KMS-11 (cell line): ENCODE data around the gene WDPCP.

Source experiments
- H2AFZ ChIP-seq: fragments of 200-600 bp; sonication (generic); 2 replicates; pipeline ENCODE4 v1.6.1; 2016; ENCODE audit warnings: antibody characterized with exemption, mixed run types, low read depth
- H3K27ac ChIP-seq: fragments of 200-600 bp; sonication (generic); 2 replicates; pipeline ENCODE4 v1.6.1; 2016; ENCODE audit warnings: mild to moderate bottlenecking, mixed run types
- H3K27me3 ChIP-seq: fragments of 200-600 bp; sonication (generic); 2 replicates; pipeline ENCODE4 v1.6.1; 2017; ENCODE audit warnings: mild to moderate bottlenecking, low read depth, mixed run types, moderate library complexity; ENCODE audit not compliant: insufficient read depth
- H3K36me3 ChIP-seq: fragments of 200-600 bp; sonication (generic); 2 replicates; pipeline ENCODE4 v1.6.1; 2017; ENCODE audit warnings: mild to moderate bottlenecking, mixed run types; ENCODE audit not compliant: insufficient read depth
- H3K4me1 ChIP-seq: fragments of 200-600 bp; sonication (generic); 2 replicates; pipeline ENCODE4 v1.6.1; 2016; ENCODE audit warnings: mild to moderate bottlenecking, low read depth, mixed run types; ENCODE audit not compliant: poor library complexity, severe bottlenecking
- H3K4me2 ChIP-seq: fragments of 200-600 bp; sonication (generic); 2 replicates; pipeline ENCODE4 v1.7.0; 2016; ENCODE audit warnings: mild to moderate bottlenecking, mixed run types
- H3K4me3 ChIP-seq: fragments of 200-600 bp; sonication (generic); IDR thresholded peaks from 2 replicates; pipeline ENCODE4 v1.6.1; 2017; ENCODE audit warnings: low read depth, low read length, mixed read lengths; ENCODE audit not compliant: insufficient read depth
- H3K79me2 ChIP-seq: fragments of 200-600 bp; sonication (generic); 2 replicates; pipeline ENCODE4 v1.6.1; 2016; ENCODE audit warnings: low read depth, mixed run types; ENCODE audit not compliant: insufficient read depth
- H3K9ac ChIP-seq: fragments of 200-600 bp; sonication (generic); 2 replicates; pipeline ENCODE4 v1.6.1; 2016; ENCODE audit warnings: mild to moderate bottlenecking, mixed run types
- H4K20me1 ChIP-seq: fragments of 200-600 bp; sonication (generic); 2 replicates; pipeline ENCODE4 v1.6.1; 2016; ENCODE audit warnings: mild to moderate bottlenecking, mixed run types; ENCODE audit not compliant: insufficient read depth
- CTCF ChIP-seq: fragments of 200-600 bp; sonication (generic); conservative IDR thresholded peaks from 2 replicates; pipeline ENCODE4 v1.6.1; 2017; ENCODE audit warnings: low read depth, mild to moderate bottlenecking, antibody characterized with exemption, low read length, moderate library complexity, mixed read lengths

Gene WDPCP

DNA sequence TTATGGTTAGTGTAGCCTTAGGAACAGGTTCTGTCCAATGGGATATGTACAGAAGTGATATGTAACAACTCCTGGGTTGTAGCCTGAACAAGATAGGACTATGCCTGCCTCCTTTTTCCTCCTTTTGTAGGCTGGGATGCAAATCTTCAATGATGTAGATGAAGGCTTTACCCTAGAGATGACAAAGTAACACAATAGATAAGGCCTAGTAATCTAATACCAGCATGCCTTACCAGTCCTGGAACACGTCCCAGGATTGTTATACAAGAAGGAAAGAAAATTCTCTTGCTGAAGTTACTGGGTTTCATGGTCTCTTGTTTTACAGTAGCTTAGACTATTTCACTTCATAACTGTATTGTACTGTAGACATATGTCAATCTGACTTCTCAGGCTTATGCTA is 345.5 kb downstream of the WDPCP start:
- Histone ChIP-seq H3K4me2 (no peak overlapping the region), H3K4me3 (no peak overlapping the region), H3K36me3 (no peaks in the 10 kb centered on the region), H3K27ac (no peak overlapping the region), H3K27me3 (no peaks in the 10 kb centered on the region), H3K79me2 (no peaks in the 10 kb centered on the region), H2AFZ (no peak overlapping the region), H4K20me1 (no peaks in the 10 kb centered on the region), H3K4me1 (no peaks in the 10 kb centered on the region), H3K9ac (no peak overlapping the region)
- TF ChIP-seq CTCF: no peak

DNA sequence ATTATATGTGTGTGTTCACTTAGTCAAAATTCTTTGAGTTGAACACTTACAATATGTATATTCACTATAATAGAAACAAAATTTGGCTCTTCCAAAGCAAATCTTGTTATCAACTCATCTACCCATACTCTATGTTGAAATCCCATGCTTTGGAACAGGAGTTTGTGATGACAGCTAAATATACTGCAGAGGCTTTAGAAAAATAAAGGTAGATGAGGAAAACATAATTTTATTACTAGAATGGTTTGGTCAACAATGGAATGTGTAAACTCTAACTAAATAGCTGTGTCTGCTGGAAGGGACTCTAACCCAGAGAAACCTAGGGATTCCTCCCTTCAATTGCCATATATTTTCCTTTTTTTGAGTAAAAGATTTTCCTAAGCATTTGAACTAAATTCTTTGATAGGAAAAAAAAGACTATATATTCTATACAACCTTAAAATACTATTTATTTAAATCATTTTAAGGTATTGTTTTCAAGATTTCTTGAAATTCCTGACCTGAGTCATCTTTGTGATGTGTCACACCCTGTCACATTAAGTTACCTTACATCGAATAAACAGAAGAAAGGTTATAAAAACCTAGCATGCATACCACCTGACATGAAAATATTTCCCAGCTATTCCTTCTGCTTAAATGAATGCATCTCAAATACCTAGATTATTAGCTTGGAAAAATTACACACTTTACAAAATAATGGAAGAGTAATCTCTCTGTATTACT is 362.2 kb downstream of the WDPCP start:
- Histone ChIP-seq H3K27me3 (no peaks in the 10 kb centered on the region), H3K4me1 (no peaks in the 10 kb centered on the region)

GRCh38 chr2:63218800-63219526 is 369.3 kb downstream of the WDPCP start:
- Histone ChIP-seq H3K36me3 (no peaks in the 10 kb centered on the region), H3K4me3 (no peak overlapping the region), H3K79me2 (no peaks in the 10 kb centered on the region), H3K27ac (no peak overlapping the region), H3K9ac (no peak overlapping the region), H3K4me1 (no peaks in the 10 kb centered on the region), H3K27me3 (no peaks in the 10 kb centered on the region), H2AFZ (no peak overlapping the region), H3K4me2 (no peak overlapping the region), H4K20me1 (no peaks in the 10 kb centered on the region)
- TF ChIP-seq CTCF: no peak

More for the DNA sequence above, 362.2 kb downstream of the WDPCP start:
- Histone ChIP-seq H3K79me2 (no peaks in the 10 kb centered on the region), H4K20me1 (no peaks in the 10 kb centered on the region), H2AFZ (no peak overlapping the region), H3K4me2 (no peak overlapping the region), H3K4me3 (no peak overlapping the region), H3K27ac (no peak overlapping the region), H3K36me3 (no peaks in the 10 kb centered on the region), H3K9ac (no peak overlapping the region)
- no peak for TF ChIP-seq CTCF

- TF ChIP-seq CTCF: no peak
- Histone ChIP-seq H3K36me3 (no peaks in the 10 kb centered on the region), H3K4me1 (no peaks in the 10 kb centered on the region)
Observed at GRCh38 chr2:63195310-63195709, 393.0 kb downstream of the WDPCP start.

More at GRCh38 chr2:63195310-63195709, 393.0 kb downstream of the WDPCP start:
- H3K4me2 ChIP-seq: no peak overlapping the region
- H3K4me3 ChIP-seq: no peak overlapping the region
- no peaks in the 10 kb centered on the region for H3K79me2 ChIP-seq
- no peak overlapping the region for H3K9ac ChIP-seq
- no peaks in the 10 kb centered on the region for H4K20me1 ChIP-seq
- no peak overlapping the region for H3K27ac ChIP-seq
- H2AFZ ChIP-seq: no peak overlapping the region
- no peaks in the 10 kb centered on the region for H3K27me3 ChIP-seq
